Measurements from ENCODE around the gene C3orf52. TPM values are rescaled to one million over a fixed set of nuclear protein-coding genes. Genes with fewer than 3 reads are reported as not detected.

Gene C3orf52
- total and polyA plus RNA-seq, 2 donors from 2014 or later = 3.8 to 5.2 TPM

GRCh38 chr3:112132088-112132487 is 45.9 kb downstream of the C3orf52 start:
- TF ChIP-seq CTCF (IDR thresholded peaks at IDR 0.05; ENCODE audit: borderline replicate concordance, extremely low read depth, insufficient read depth) = no peak
- Histone ChIP-seq H3K27me3 (ENCODE audit: control insufficient read depth, insufficient read depth, low read length) (no peaks in the 10 kb centered on the region), H3K27ac (ENCODE audit: low read depth in 2 of 2, low read length in 2 of 2) (no peak overlapping the region), H3K4me1 (ENCODE audit: control insufficient read depth in 2 of 3, insufficient read depth in 2 of 3, low read depth in 1 of 3, low read length in 3 of 3) (peaks cover 0 to 3% (median 0%) of the 10 kb centered on the region in 3 donors), H3K9me3 (ENCODE audit: control insufficient read depth in 2 of 3, insufficient read depth in 1 of 3, low read length in 3 of 3) (no peaks in the 10 kb centered on the region), H3K4me3 (ENCODE audit: low read length in 3 of 3) (no peak overlapping the region), H3K36me3 (ENCODE audit: control insufficient read depth in 2 of 3, insufficient read depth in 3 of 3, low read length in 3 of 3) (no peaks in the 10 kb centered on the region), H3K9ac (ENCODE audit: low read length in 3 of 3) (no peak overlapping the region)
- DNase-seq = no peak
- intact Hi-C loops (cut with DNase I) = no loop called here
- no peak for FAIRE-seq

- DNase-seq (no peak), FAIRE-seq (no peak)
- H3K36me3 ChIP-seq (ENCODE audit: control insufficient read depth in 2 of 3, insufficient read depth in 3 of 3, low read length in 3 of 3) = no peaks in the 10 kb centered on the region
- intact Hi-C loops (cut with DNase I) = no loop called here
- no peaks in the 10 kb centered on the region for H3K27me3 ChIP-seq (ENCODE audit: control insufficient read depth, insufficient read depth, low read length)
- no peak for TF ChIP-seq CTCF (IDR thresholded peaks at IDR 0.05; ENCODE audit: borderline replicate concordance, extremely low read depth, insufficient read depth)
- no peaks in the 10 kb centered on the region for H3K9me3 ChIP-seq (ENCODE audit: control insufficient read depth in 2 of 3, insufficient read depth in 1 of 3, low read length in 3 of 3)
- H3K9ac ChIP-seq (ENCODE audit: low read length in 3 of 3) = no peak overlapping the region
- H3K27ac ChIP-seq (ENCODE audit: low read depth in 2 of 2, low read length in 2 of 2) = no peak overlapping the region
- peaks cover 0 to 3% (median 0%) of the 10 kb centered on the region in 3 donors for H3K4me1 ChIP-seq (ENCODE audit: control insufficient read depth in 2 of 3, insufficient read depth in 2 of 3, low read depth in 1 of 3, low read length in 3 of 3)
- H3K4me3 ChIP-seq (ENCODE audit: low read length in 3 of 3) = no peak overlapping the region
Measured at GRCh38 chr3:112132554-112132953, 46.4 kb downstream of the C3orf52 start.

GRCh38 chr3:112132975-112133448 is 46.8 kb downstream of the C3orf52 start, which contains the start of gene GCSAM:
TSS of gene GCSAM (minus strand) at chr3:112133248. CDS start at chr3:112133120, 128 bp downstream.
- DNase-seq (no peak), FAIRE-seq (no peak)
- peaks cover 0 to 3% (median 0%) of the 10 kb centered on the region in 3 donors for H3K4me1 ChIP-seq (ENCODE audit: control insufficient read depth in 2 of 3, insufficient read depth in 2 of 3, low read depth in 1 of 3, low read length in 3 of 3)
- intact Hi-C loops (cut with DNase I) = no loop called here
- no peak within 1 kb of the TSS for H3K4me3 ChIP-seq (ENCODE audit: low read length in 3 of 3)
- H3K36me3 ChIP-seq (ENCODE audit: control insufficient read depth in 2 of 3, insufficient read depth in 3 of 3, low read length in 3 of 3) = no peaks in the 10 kb centered on the region
- no peaks in the 10 kb centered on the region for H3K27me3 ChIP-seq (ENCODE audit: control insufficient read depth, insufficient read depth, low read length)
- no peak within 1 kb of the TSS for H3K9ac ChIP-seq (ENCODE audit: low read length in 3 of 3)
- no peak for TF ChIP-seq CTCF (IDR thresholded peaks at IDR 0.05; ENCODE audit: borderline replicate concordance, extremely low read depth, insufficient read depth)
- no peaks in the 10 kb centered on the region for H3K9me3 ChIP-seq (ENCODE audit: control insufficient read depth in 2 of 3, insufficient read depth in 1 of 3, low read length in 3 of 3)
- H3K27ac ChIP-seq (ENCODE audit: low read depth in 2 of 2, low read length in 2 of 2) = no peak within 1 kb of the TSS

Measured in kidney (tissue), 14 donors.